ENCODE results near the gene DDX17.

DNA sequence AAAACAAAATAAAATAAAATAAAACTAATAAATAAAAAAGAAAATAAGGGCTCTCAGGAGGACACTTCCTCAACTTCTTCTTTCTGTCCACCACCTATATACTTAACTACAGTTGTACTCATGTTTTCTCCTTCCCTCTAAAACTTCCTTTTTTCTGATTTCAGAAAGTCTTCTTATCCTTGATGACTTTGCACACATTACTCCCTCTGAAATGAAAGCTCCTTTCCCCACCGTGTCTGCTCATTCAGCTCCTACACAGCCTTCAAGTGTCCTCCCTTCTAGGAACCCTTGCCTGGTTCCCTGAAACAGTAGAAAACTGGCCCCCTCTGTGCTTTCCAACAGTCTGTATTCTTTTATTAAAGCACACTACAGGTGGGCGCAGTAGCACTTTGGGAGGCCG is 18.3 kb upstream of the DDX17 start:
- TF ChIP-seq BACH1 (IDR thresholded peaks at IDR 0.05; ENCODE audit: low read length), result no peak
- TF ChIP-seq, protein P1, sequence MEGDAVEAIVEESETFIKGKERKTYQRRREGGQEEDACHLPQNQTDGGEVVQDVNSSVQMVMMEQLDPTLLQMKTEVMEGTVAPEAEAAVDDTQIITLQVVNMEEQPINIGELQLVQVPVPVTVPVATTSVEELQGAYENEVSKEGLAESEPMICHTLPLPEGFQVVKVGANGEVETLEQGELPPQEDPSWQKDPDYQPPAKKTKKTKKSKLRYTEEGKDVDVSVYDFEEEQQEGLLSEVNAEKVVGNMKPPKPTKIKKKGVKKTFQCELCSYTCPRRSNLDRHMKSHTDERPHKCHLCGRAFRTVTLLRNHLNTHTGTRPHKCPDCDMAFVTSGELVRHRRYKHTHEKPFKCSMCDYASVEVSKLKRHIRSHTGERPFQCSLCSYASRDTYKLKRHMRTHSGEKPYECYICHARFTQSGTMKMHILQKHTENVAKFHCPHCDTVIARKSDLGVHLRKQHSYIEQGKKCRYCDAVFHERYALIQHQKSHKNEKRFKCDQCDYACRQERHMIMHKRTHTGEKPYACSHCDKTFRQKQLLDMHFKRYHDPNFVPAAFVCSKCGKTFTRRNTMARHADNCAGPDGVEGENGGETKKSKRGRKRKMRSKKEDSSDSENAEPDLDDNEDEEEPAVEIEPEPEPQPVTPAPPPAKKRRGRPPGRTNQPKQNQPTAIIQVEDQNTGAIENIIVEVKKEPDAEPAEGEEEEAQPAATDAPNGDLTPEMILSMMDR (IDR thresholded peaks at IDR 0.05; ENCODE audit: control extremely low read depth in 1 of 3, insufficient read depth in 1 of 3, low read depth in 1 of 3, low read length in 3 of 3), result no peak
